Breast epithelium (tissue), 3 donors: ENCODE data around the gene CCDC27.
"Not testable (repeated sequence)": the region's sequence is repeated elsewhere in the genome, so short reads cannot be mapped to it uniquely, and the experiment has no call there.

Source experiments
- POLR2A ChIP-seq: fragments of 450-650 bp; IDR thresholded peaks from one replicate; pipeline ENCODE4 v1.6.1; 2016; ENCODE audit warnings: antibody characterized with exemption, mild to moderate bottlenecking, moderate library complexity
- POLR2AphosphoS5 ChIP-seq, 3 donors: sonication (generic); formaldehyde crosslinking; IDR thresholded peaks; one replicate each; pipeline ENCODE4 v1.6.1; 2017; ENCODE audit warnings: antibody characterized with exemption in 3 of 3
- TF ChIP-seq, protein P1 (sequence below), 3 donors: fragments of 450-650 bp; IDR thresholded peaks; one replicate each; pipeline ENCODE4 v1.5.1; 2016 to 2017; ENCODE audit warnings: antibody characterized with exemption in 3 of 3, mild to moderate bottlenecking in 3 of 3, moderate library complexity in 3 of 3

DNA sequence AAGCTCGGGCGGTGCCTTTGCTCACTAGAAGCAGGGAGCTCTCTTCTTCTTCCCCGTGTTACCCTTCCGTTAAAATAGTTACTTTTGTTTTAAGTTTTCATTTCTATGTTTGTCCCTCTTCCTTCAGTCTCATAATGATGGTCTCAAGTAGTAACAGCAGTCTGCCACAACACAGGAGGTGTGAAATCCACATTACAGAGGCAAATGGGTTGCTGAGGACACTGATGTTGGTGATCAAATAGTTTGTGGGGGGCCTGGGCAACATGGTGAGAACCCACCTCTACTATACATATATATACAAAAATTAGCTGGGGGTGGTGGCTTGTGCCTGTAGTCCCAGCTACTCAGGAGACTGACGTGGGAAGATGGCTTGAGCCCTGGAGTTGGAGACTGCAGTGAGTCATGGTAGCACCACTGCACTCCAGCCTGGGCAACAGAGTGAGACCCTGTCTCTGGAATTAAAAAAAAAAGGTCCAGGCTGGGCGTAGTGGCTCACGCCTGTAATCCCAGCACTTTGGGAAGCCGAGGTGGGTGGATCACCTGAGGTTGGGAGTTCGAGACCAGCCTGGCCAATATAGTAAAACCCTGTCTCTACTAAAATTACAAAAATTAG, 58.0 kb downstream of the CCDC27 start:
- TF ChIP-seq, protein P1, sequence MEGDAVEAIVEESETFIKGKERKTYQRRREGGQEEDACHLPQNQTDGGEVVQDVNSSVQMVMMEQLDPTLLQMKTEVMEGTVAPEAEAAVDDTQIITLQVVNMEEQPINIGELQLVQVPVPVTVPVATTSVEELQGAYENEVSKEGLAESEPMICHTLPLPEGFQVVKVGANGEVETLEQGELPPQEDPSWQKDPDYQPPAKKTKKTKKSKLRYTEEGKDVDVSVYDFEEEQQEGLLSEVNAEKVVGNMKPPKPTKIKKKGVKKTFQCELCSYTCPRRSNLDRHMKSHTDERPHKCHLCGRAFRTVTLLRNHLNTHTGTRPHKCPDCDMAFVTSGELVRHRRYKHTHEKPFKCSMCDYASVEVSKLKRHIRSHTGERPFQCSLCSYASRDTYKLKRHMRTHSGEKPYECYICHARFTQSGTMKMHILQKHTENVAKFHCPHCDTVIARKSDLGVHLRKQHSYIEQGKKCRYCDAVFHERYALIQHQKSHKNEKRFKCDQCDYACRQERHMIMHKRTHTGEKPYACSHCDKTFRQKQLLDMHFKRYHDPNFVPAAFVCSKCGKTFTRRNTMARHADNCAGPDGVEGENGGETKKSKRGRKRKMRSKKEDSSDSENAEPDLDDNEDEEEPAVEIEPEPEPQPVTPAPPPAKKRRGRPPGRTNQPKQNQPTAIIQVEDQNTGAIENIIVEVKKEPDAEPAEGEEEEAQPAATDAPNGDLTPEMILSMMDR (IDR thresholded peaks at IDR 0.05): not testable (repeated sequence)
- TF ChIP-seq POLR2A; POLR2AphosphoS5 (IDR thresholded peaks at IDR 0.05): not testable (repeated sequence)
